ENCODE data around the gene TBCK.

DNA sequence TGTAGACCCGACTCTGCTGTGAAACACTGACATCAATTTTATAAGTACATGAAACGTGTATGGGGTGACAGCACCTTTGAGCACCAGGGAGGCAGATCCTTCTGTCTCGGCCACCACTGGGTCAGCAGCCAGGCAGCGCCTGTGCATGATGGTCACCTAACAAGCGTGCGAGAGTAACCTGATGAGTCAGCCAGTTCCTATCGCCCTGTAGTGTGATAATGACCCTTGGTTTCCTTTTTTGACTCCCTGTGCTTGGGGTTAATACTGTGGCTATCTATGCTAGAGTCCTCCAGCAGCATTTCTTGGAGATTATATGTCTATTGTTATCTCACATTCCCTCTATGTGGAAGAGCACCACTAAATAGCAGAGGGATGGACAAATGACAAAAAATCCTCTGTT, 319.2 kb downstream of the TBCK start:
- no peak for TF ChIP-seq POLR2A (IDR thresholded peaks at IDR 0.05)
- TF ChIP-seq CTCF (IDR thresholded peaks at IDR 0.05) = no peak

Measured in lower leg skin (tissue), 3 donors.